Muscle layer of duodenum (tissue), 2 donors: ENCODE data around the gene WDR75.
"Not testable (repeated sequence)": the region's sequence is repeated elsewhere in the genome, so short reads cannot be mapped to it uniquely, and the experiment has no call there.

Source experiments
- H3K27ac ChIP-seq: one replicate; pipeline ENCODE4 v1.7.0; 2013; ENCODE audit warnings: mild to moderate bottlenecking, low read length
- H3K27me3 ChIP-seq: one replicate; pipeline ENCODE4 v1.7.0; 2013; ENCODE audit warnings: low read depth, mild to moderate bottlenecking, control low read depth, low read length
- H3K36me3 ChIP-seq, 2 donors: one replicate each; pipeline ENCODE4 v1.7.0; 2013; ENCODE audit warnings: low read length in 2 of 2, control low read depth in 1 of 2, mild to moderate bottlenecking in 1 of 2; ENCODE audit not compliant: insufficient read depth in 2 of 2, control insufficient read depth in 1 of 2
- H3K4me1 ChIP-seq, 2 donors: one replicate each; pipeline ENCODE4 v1.7.0; 2013; ENCODE audit warnings: low read length in 2 of 2, mild to moderate bottlenecking in 2 of 2, control low read depth in 1 of 2, moderate library complexity in 1 of 2; ENCODE audit not compliant: insufficient read depth in 2 of 2, control insufficient read depth in 1 of 2
- H3K4me3 ChIP-seq, 2 donors: one replicate each; pipeline ENCODE4 v1.7.0; 2013; ENCODE audit warnings: low read length in 2 of 2, low read depth in 1 of 2, mild to moderate bottlenecking in 1 of 2
- H3K9me3 ChIP-seq, 2 donors: one replicate each; pipeline ENCODE4 v1.7.0; 2013; ENCODE audit warnings: low read length in 2 of 2, control low read depth in 1 of 2, mild to moderate bottlenecking in 1 of 2; ENCODE audit not compliant: control insufficient read depth in 1 of 2
- donor health status: healthy.

The WDR75 gene

DNA sequence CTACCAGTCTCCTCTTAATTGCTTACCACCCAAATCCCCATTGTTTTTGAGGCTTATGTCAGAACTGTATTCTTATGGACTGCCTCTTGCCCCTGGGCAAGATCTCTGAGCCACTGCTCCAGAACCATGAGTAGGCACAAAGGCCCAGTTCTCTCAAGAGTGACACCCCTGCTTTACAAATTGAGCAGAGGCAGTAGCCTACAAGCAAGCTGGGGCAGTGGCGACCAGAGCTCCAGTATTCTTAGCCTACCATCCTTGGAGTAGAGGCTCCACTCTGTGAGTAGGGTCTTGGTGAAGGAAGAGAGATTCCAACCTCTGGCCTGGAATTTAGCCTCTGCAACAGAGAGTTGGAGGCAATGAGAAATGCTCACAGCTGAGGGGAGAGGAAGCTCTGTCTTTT is 36.5 kb downstream of the WDR75 start:
- H3K4me3 ChIP-seq: no peak overlapping the region
- H3K27me3 ChIP-seq: no peaks in the 10 kb centered on the region
- H3K9me3 ChIP-seq: no peaks in the 10 kb centered on the region
- no peak overlapping the region for H3K27ac ChIP-seq
- peaks cover 21 to 25% of the 10 kb centered on the region in 2 donors for H3K36me3 ChIP-seq
- no peaks in the 10 kb centered on the region for H3K4me1 ChIP-seq

- H3K36me3 ChIP-seq: peaks cover 18 to 24% of the 10 kb centered on the region in 2 donors
- not testable (repeated sequence) for H3K9me3 ChIP-seq, H3K4me1 ChIP-seq, H3K27me3 ChIP-seq, H3K27ac ChIP-seq, H3K4me3 ChIP-seq
Measured at GRCh38 chr2:189478289-189478688, 37.0 kb downstream of the WDR75 start.

DNA sequence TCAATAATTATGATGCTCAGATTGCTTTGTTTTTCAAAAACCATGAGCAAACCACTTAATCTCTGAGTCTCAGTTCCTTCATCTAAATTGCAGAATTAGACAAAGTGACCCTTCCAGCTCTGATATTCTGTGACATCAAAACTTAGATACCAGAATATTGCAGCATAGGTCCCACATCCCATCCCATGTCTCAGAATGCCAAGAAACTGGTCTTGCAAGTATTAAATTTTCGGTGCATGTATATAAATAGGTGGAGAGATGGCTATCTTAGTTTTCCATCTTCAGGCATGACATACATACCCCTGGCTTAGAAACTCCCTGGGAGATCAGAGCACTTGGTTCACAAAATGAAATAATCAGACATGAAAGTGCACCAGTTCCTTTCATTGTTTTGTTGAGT is 39.8 kb downstream of the WDR75 start:
- no peak overlapping the region for H3K27ac ChIP-seq
- H3K4me3 ChIP-seq: no peak overlapping the region
- no peaks in the 10 kb centered on the region for H3K9me3 ChIP-seq
- H3K27me3 ChIP-seq: no peaks in the 10 kb centered on the region
- H3K4me1 ChIP-seq: peaks cover 0 to 5% of the 10 kb centered on the region in 2 donors
- peaks cover 0 to under 1% of the 10 kb centered on the region in 2 donors for H3K36me3 ChIP-seq

DNA sequence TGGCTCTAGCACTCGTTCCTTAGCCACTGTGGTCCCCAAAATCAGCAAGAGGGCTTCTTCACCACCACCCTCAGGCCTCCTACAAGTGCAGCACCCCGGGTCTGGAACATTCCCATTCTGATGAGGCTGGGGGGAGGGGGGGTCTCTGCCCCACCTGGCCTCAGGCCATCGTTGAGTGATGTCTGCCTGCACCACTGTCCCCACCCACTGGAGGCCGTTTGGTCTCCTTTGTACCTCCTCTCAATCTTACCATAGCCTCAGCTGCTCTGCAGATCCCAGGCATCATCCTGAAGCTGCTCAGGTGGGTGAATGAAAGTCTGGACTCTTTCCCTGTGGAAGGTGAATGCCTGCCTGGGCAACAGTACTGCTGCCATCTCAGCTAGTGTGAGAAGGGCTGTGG is 42.3 kb downstream of the WDR75 start:
- Histone ChIP-seq H3K36me3 (no peaks in the 10 kb centered on the region), H3K4me3 (no peak overlapping the region), H3K27me3 (no peaks in the 10 kb centered on the region), H3K9me3 (no peaks in the 10 kb centered on the region), H3K4me1 (peaks cover 0 to 5% of the 10 kb centered on the region in 2 donors), H3K27ac (no peak overlapping the region)

- Histone ChIP-seq H3K4me1 (peaks cover 0 to 5% of the 10 kb centered on the region in 2 donors), H3K27ac (no peak overlapping the region), H3K9me3 (no peaks in the 10 kb centered on the region), H3K4me3 (no peak overlapping the region), H3K36me3 (no peaks in the 10 kb centered on the region), H3K27me3 (no peaks in the 10 kb centered on the region)
Measured at GRCh38 chr2:189483980-189484740, 42.9 kb downstream of the WDR75 start.

DNA sequence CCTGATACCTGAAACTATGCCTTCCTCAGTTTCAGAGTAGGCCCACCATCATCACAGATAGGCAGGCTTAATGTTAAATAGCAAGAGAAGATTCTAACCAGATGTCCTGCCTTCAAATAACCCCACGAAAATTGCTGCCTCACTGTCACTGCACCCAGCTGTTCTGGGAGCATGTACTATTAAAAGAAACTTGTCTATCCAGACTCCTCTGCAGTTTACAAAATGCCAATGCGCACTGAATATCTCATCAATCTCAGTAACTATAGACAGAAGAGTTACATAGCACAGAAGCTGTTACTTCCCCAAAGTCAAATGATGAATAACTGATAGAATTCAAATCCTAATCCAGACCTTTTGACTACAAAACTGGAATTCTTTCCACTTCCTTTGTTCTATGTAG is 43.9 kb downstream of the WDR75 start:
- Histone ChIP-seq H3K4me1 (peaks cover 0 to 5% of the 10 kb centered on the region in 2 donors), H3K27me3 (no peaks in the 10 kb centered on the region), H3K36me3 (no peaks in the 10 kb centered on the region), H3K4me3 (no peak overlapping the region), H3K9me3 (no peaks in the 10 kb centered on the region), H3K27ac (no peak overlapping the region)

GRCh38 chr2:189486237-189486770 is 45.0 kb downstream of the WDR75 start:
- Histone ChIP-seq H3K36me3 (no peaks in the 10 kb centered on the region), H3K4me1 (peaks cover 0 to 5% of the 10 kb centered on the region in 2 donors), H3K27ac (no peak overlapping the region), H3K27me3 (no peaks in the 10 kb centered on the region), H3K9me3 (no peaks in the 10 kb centered on the region), H3K4me3 (no peak overlapping the region)

- H3K9me3 ChIP-seq: no peaks in the 10 kb centered on the region
Measured at GRCh38 chr2:189487283-189488007, 46.2 kb downstream of the WDR75 start.

DNA sequence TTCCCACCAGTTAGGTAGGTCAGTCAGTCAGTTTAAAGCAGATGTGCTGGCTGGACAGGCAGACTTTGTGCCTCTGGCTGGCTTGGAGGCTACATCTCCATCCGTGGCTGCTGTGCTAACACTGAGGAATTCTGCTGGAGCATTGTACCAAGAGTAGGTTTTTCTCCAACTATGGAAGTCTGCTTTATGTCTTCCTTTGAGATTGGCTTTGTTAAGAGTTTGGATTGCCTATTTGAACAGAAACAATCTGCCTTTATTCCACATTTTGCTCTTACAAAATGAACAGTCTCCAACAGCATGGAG is 46.7 kb downstream of the WDR75 start:
- Histone ChIP-seq H3K27ac (no peak overlapping the region), H3K4me3 (no peak overlapping the region), H3K36me3 (no peaks in the 10 kb centered on the region), H3K9me3 (no peaks in the 10 kb centered on the region), H3K27me3 (no peaks in the 10 kb centered on the region), H3K4me1 (peaks cover 0 to 5% of the 10 kb centered on the region in 2 donors)

More at GRCh38 chr2:189487283-189488007, 46.2 kb downstream of the WDR75 start:
- H3K27ac ChIP-seq: no peak overlapping the region
- no peak overlapping the region for H3K4me3 ChIP-seq
- H3K4me1 ChIP-seq: peaks cover 0 to 5% of the 10 kb centered on the region in 2 donors
- no peaks in the 10 kb centered on the region for H3K36me3 ChIP-seq
- H3K27me3 ChIP-seq: no peaks in the 10 kb centered on the region

- no peak overlapping the region for H3K27ac ChIP-seq
- no peaks in the 10 kb centered on the region for H3K9me3 ChIP-seq
- no peaks in the 10 kb centered on the region for H3K4me1 ChIP-seq
- H3K4me3 ChIP-seq: no peak overlapping the region
- no peaks in the 10 kb centered on the region for H3K27me3 ChIP-seq
- no peaks in the 10 kb centered on the region for H3K36me3 ChIP-seq
Measured at GRCh38 chr2:189492451-189492850, 51.2 kb downstream of the WDR75 start.

- H3K4me1 ChIP-seq: no peaks in the 10 kb centered on the region
- H3K27me3 ChIP-seq: no peaks in the 10 kb centered on the region
- H3K4me3 ChIP-seq: no peak overlapping the region
- H3K36me3 ChIP-seq: no peaks in the 10 kb centered on the region
- no peak overlapping the region for H3K27ac ChIP-seq
- no peaks in the 10 kb centered on the region for H3K9me3 ChIP-seq
Measured at GRCh38 chr2:189498205-189498604, 56.9 kb downstream of the WDR75 start.
